GM12801 (cell line): ENCODE data around the gene ZNF90.

Experiments
- TF ChIP-seq, protein P1 (sequence below): IDR thresholded peaks from one replicate; pipeline ENCODE4 v1.5.1; 2011; ENCODE audit warnings: control low read depth; ENCODE audit not compliant: insufficient read length; ENCODE audit errors: extremely low read depth

ZNF90 gene

DNA sequence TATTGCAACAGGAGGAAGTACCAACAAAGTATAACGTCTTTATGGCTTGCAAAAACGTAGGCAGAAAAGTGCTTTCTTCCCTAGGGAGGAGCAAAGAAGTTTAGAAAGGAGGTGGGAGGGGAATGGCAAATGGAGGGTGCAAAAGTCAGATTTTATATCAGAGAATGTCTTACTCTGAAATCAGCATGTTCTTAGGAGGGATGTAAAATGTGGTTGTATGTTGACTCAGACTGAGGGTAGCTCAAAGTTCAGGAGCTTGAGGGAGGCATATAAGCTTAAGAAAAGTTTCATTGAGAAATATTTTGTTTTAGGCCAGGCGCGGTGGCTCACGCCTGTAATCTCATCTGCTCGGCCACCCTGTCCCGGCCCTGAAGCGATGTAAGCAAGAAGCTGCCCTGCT, 1.7 kb downstream of the ZNF90 start:
- TF ChIP-seq, protein P1, sequence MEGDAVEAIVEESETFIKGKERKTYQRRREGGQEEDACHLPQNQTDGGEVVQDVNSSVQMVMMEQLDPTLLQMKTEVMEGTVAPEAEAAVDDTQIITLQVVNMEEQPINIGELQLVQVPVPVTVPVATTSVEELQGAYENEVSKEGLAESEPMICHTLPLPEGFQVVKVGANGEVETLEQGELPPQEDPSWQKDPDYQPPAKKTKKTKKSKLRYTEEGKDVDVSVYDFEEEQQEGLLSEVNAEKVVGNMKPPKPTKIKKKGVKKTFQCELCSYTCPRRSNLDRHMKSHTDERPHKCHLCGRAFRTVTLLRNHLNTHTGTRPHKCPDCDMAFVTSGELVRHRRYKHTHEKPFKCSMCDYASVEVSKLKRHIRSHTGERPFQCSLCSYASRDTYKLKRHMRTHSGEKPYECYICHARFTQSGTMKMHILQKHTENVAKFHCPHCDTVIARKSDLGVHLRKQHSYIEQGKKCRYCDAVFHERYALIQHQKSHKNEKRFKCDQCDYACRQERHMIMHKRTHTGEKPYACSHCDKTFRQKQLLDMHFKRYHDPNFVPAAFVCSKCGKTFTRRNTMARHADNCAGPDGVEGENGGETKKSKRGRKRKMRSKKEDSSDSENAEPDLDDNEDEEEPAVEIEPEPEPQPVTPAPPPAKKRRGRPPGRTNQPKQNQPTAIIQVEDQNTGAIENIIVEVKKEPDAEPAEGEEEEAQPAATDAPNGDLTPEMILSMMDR: no peak

DNA sequence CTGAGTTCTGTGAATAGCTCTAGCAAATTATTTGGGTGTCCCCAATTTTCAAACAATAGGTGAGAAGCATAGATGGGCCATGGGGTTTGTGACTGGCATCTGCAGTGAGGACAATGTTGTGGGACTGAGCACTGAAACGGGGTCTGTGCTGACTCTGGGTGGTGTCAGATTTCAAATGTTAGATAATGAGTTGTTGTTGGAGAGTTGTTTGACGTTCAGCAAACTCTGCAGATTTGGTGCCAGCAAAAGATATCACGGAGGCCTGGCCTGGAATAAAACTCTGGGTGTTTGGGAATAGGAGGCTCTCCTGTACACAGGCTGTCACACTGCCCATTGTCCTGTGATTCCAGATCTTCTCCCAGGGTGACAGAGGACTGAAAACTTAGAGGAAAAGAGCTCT, 2.9 kb downstream of the ZNF90 start:
- TF ChIP-seq, protein P1: no peak

DNA sequence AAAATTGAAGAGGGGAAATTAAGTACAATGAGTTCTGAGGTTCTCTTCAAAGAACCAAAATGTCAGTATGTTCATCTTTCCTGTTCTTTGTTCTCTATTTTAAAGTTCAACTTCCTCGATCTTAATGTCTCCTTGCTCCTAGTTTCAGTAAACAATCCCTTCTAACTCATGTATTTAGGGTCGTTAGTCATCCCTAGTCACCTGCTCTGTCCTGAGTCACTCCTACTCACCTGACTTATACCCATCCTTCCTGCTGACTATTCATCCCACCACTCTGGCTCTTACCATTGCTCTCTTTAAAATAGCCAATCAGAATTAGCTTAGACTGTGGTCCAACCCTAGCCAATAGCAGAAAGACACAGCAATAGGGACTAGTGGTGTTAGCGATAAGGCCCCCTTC, 24.3 kb downstream of the ZNF90 start:
- TF ChIP-seq, protein P1: no peak

DNA sequence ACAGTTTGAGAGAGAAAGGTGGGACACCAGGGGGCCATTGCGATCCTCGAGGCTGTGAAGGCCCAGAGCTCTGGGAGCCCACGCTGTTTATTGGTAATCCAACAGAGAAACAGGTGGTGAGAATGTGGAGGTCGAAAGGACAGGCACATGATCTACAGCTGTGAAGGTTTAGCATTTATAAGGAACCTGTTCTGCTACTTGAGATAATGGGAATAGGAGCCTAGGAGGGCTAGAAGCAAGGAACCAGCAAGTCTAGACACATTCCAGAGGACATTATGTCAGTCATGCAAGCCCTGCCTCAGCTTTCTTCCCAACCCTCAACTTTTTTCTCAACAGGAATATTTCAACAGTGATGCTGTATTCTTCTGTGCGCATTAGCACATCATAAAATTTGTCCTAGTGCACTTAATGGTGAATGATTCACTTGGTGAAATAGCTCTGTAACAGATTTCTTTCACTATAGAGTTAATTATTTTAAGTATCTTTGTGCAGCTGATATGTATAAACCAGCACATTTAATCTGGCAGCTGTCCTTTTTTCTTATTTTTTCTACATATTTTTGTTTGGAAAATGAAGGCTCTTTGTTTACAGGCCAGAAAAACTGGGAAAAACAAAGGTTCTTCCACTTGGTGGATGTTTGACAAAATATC, 25.4 kb downstream of the ZNF90 start:
- TF ChIP-seq, protein P1: no peak

DNA sequence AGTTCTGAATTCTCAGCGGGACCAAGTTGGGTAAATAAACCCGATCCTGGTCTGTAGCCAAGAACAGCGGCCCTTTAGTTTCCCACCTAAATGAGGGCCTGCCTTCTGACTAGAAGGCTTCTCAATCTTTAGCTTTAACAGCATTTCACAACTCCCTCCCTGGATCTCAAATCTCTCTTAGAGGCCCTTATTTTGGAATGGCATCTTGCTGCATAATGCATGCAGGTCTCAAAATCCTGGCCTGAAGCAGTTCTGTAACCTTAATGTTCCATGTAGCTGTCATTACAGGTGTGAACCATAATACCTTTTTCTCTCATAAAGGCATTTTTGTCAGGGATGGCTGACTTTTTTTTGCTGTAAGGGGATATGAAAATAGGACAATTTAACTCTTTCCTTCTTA, 29.5 kb downstream of the ZNF90 start:
- TF ChIP-seq, protein P1: no peak

DNA sequence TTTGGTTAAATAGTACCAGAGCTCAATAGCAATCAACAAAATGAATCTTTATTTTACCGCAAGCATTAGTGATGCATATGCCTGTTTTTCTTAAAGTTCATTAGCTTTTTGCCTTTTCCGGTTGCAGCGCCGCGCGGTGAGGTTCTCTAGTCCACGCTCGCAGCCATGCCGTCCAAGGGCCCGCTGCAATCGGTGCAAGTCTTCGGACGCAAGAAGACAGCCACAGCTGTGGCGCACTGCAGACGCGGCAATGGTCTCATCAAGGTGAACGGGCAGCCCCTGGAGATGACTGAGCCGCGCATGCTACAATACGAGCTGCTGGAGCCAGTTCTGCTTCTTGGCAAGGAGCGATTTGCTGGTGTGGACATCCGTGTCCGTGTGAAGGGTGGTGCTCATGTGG, 47.1 kb downstream of the ZNF90 start:
- TF ChIP-seq, protein P1: no peak

DNA sequence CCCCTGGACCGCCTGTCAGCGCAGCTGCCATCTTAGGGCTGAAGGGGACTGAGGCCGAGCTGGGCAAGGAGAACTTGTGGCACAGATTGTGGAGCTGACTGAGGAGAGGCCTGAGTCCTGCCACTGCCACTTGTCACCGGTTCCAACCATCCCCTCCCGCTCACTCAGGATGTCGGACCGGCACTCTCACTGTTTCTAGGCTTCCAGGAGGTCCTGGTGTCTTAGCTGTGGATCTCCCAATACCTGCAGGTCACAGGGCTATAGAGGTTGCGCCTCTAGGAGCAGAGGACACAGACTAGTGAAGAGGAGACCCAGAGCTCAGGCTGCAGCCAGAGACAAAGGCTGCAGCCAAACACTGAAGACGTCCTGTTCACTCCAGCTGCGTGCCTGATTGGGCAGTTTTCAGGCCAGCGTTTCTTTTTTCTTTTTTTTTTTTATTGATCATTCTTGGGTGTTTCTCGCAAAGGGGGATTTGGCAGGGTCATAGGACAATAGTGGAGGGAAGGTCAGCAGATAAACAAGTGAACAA, 73.9 kb downstream of the ZNF90 start:
- TF ChIP-seq, protein P1: no peak
